Upper lobe of left lung (tissue), 4 donors: ENCODE data around the gene NR5A1.

ENCODE experiments used
- POLR2A ChIP-seq, 4 donors: fragments of 450-650 bp; IDR thresholded peaks; one replicate each; pipeline ENCODE4 v1.5.1; 2016 to 2017; ENCODE audit warnings: antibody characterized with exemption in 4 of 4, mild to moderate bottlenecking in 2 of 4
- POLR2AphosphoS5 ChIP-seq, 2 donors: sonication (generic); formaldehyde crosslinking; IDR thresholded peaks; one replicate each; pipeline ENCODE4 v1.5.1; 2017; ENCODE audit warnings: antibody characterized with exemption in 2 of 2
- TF ChIP-seq, protein P1 (sequence below), 6 experiments: fragments of 450-650 bp in 4 of 6; fragments of 200-600 bp in 2 of 6; sonication (generic) in 2 of 6; IDR thresholded peaks; one replicate each; pipeline ENCODE4 v1.5.1; 2016 to 2019; ENCODE audit warnings: antibody characterized with exemption in 6 of 6

- TF ChIP-seq, protein P1, sequence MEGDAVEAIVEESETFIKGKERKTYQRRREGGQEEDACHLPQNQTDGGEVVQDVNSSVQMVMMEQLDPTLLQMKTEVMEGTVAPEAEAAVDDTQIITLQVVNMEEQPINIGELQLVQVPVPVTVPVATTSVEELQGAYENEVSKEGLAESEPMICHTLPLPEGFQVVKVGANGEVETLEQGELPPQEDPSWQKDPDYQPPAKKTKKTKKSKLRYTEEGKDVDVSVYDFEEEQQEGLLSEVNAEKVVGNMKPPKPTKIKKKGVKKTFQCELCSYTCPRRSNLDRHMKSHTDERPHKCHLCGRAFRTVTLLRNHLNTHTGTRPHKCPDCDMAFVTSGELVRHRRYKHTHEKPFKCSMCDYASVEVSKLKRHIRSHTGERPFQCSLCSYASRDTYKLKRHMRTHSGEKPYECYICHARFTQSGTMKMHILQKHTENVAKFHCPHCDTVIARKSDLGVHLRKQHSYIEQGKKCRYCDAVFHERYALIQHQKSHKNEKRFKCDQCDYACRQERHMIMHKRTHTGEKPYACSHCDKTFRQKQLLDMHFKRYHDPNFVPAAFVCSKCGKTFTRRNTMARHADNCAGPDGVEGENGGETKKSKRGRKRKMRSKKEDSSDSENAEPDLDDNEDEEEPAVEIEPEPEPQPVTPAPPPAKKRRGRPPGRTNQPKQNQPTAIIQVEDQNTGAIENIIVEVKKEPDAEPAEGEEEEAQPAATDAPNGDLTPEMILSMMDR (IDR thresholded peaks at IDR 0.05) = no peak
- TF ChIP-seq POLR2AphosphoS5 (IDR thresholded peaks at IDR 0.05) = no peak
- TF ChIP-seq POLR2A (IDR thresholded peaks at IDR 0.05) = no peak
Measured at GRCh38 chr9:124448019-124448418, 59.2 kb downstream of the NR5A1 start.
